ENCODE results near the gene LAMC3. TPM values are rescaled to one million over a fixed set of nuclear protein-coding genes. Genes with fewer than 3 reads are reported as not detected.

Gene LAMC3
- total and polyA plus RNA-seq, 2 experiments from 2014 or later, result 29.5 to 43.4 TPM

DNA sequence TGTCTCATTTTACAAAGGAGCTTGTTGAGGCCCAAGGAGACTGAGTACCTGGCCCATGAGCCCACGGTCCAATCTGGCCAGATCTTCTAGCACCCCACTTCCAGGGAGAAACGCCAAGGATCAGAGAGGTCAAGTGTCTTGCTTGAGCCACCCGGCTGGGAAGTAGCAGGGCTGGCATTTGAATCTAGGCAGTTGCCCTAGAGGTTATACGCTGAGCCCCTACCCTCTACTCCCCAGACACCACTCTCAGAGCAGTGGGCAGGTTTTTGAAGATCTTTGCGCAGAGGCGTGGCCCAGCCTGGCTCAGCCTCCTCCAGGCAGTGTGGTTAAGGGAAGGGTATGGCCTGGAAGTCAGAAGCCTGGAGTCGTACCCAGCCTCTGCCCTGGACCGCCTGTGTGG is 110.6 kb downstream of the LAMC3 start:
- H3K27ac ChIP-seq, result no peak overlapping the region
- H3K4me1 ChIP-seq (ENCODE audit: insufficient read depth), result peaks cover 3% of the 10 kb centered on the region
- WGBS (ENCODE audit: low lambda C conversion rate, missing lambda C conversion rate), result 99% methylated on average over 8 of the region's 8 CpGs
- H3K27me3 ChIP-seq, result no peaks in the 10 kb centered on the region
- no peak overlapping the region for H2AFZ ChIP-seq
- no peak for DNase-seq (ENCODE audit: low spot score)
- no peak overlapping the region for H3K4me3 ChIP-seq
- TF ChIP-seq EZH2phosphoT487 (IDR thresholded peaks at IDR 0.05; ENCODE audit: low read depth, severe bottlenecking, unreplicated experiment) (no peak), EZH2 (IDR thresholded peaks at IDR 0.05; ENCODE audit: borderline replicate concordance) (no peak)
- TF ChIP-seq, protein P1, sequence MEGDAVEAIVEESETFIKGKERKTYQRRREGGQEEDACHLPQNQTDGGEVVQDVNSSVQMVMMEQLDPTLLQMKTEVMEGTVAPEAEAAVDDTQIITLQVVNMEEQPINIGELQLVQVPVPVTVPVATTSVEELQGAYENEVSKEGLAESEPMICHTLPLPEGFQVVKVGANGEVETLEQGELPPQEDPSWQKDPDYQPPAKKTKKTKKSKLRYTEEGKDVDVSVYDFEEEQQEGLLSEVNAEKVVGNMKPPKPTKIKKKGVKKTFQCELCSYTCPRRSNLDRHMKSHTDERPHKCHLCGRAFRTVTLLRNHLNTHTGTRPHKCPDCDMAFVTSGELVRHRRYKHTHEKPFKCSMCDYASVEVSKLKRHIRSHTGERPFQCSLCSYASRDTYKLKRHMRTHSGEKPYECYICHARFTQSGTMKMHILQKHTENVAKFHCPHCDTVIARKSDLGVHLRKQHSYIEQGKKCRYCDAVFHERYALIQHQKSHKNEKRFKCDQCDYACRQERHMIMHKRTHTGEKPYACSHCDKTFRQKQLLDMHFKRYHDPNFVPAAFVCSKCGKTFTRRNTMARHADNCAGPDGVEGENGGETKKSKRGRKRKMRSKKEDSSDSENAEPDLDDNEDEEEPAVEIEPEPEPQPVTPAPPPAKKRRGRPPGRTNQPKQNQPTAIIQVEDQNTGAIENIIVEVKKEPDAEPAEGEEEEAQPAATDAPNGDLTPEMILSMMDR (IDR thresholded peaks at IDR 0.05; ENCODE audit: poor library complexity), result no peak
- no peaks in the 10 kb centered on the region for H3K9me3 ChIP-seq (ENCODE audit: low read depth)
- no peak overlapping the region for H3K4me2 ChIP-seq
- H4K20me1 ChIP-seq (ENCODE audit: insufficient read depth, poor library complexity, severe bottlenecking), result no peaks in the 10 kb centered on the region
- H3K79me2 ChIP-seq, result no peaks in the 10 kb centered on the region
- no peaks in the 10 kb centered on the region for H3K36me3 ChIP-seq (replicated peaks; ENCODE audit: insufficient read depth, low read depth)
- no peaks in the 10 kb centered on the region for H3K9me2 ChIP-seq (replicated peaks; ENCODE audit: insufficient read depth)

DNA sequence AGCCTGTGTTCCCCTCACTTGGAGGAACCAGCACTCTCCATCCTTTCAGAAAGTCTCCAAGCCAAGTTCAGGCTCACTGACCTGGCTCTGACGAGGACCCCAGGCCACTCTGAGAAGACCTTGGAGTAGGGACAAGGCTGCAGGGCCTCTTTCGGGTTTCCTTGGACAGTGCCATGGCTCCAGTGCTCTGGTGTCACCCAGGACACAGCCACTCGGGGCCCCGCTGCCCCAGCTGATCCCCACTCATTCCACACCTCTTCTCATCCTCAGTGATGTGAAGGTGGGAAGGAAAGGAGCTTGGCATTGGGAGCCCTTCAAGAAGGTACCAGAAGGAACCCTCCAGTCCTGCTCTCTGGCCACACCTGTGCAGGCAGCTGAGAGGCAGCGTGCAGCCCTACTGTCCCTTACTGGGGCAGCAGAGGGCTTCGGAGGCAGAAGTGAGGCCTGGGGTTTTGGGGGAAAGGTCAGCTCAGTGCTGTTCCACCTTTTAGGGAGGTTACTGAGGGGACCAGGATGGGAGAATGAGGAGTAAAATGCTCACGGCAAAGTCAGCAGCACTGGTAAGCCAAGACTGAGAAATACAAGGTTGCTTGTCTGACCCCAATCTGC is 111.8 kb downstream of the LAMC3 start:
- TF ChIP-seq EZH2phosphoT487 (IDR thresholded peaks at IDR 0.05; ENCODE audit: low read depth, severe bottlenecking, unreplicated experiment) (no peak), EZH2 (IDR thresholded peaks at IDR 0.05; ENCODE audit: borderline replicate concordance) (no peak)
- TF ChIP-seq, protein P1 (IDR thresholded peaks at IDR 0.05; ENCODE audit: poor library complexity), result no peak
- Histone ChIP-seq H3K27ac (no peak overlapping the region), H3K27me3 (no peaks in the 10 kb centered on the region), H3K4me2 (no peak overlapping the region), H3K79me2 (peaks cover under 1% of the 10 kb centered on the region), H3K4me1 (ENCODE audit: insufficient read depth) (peaks cover 5% of the 10 kb centered on the region), H3K4me3 (no peak overlapping the region), H2AFZ (no peak overlapping the region), H4K20me1 (ENCODE audit: insufficient read depth, poor library complexity, severe bottlenecking) (no peaks in the 10 kb centered on the region), H3K36me3 (replicated peaks; ENCODE audit: insufficient read depth, low read depth) (no peaks in the 10 kb centered on the region), H3K9me2 (replicated peaks; ENCODE audit: insufficient read depth) (no peaks in the 10 kb centered on the region), H3K9me3 (ENCODE audit: low read depth) (no peaks in the 10 kb centered on the region)
- 94% methylated on average over 7 of the region's 7 CpGs for WGBS (ENCODE audit: low lambda C conversion rate, missing lambda C conversion rate)
- no peak for DNase-seq (ENCODE audit: low spot score)

DNA sequence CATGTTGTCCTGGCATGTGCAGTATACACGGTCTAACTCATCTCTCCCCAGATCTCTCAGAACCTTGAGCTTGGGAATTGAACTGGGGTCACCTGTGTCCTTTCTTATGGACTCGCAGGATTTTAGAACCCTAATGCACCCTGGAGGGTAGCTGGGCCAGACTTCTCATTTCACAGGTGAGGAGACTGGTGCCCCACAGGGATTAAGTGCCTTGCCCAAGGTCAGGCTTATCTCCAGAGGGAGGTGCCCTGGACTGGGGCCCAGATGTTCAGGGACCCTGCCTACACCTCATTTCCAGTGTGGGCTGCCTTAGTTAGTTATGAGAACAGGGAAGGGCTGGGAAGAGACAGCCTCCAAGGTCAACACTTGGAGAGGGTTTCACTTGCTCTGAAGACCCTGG is 112.4 kb downstream of the LAMC3 start:
- TF ChIP-seq, protein P1 (IDR thresholded peaks at IDR 0.05; ENCODE audit: poor library complexity), result no peak
- no peak for TF ChIP-seq EZH2 (IDR thresholded peaks at IDR 0.05; ENCODE audit: borderline replicate concordance)
- TF ChIP-seq EZH2phosphoT487 (IDR thresholded peaks at IDR 0.05; ENCODE audit: low read depth, severe bottlenecking, unreplicated experiment), result no peak
- Histone ChIP-seq H2AFZ (no peak overlapping the region), H3K79me2 (peaks cover 7% of the 10 kb centered on the region), H3K9me2 (replicated peaks; ENCODE audit: insufficient read depth) (no peaks in the 10 kb centered on the region), H3K9me3 (ENCODE audit: low read depth) (no peaks in the 10 kb centered on the region), H3K27ac (no peak overlapping the region), H3K36me3 (replicated peaks; ENCODE audit: insufficient read depth, low read depth) (no peaks in the 10 kb centered on the region), H3K4me2 (no peak overlapping the region), H3K4me3 (no peak overlapping the region), H3K4me1 (ENCODE audit: insufficient read depth) (peaks cover 7% of the 10 kb centered on the region), H4K20me1 (ENCODE audit: insufficient read depth, poor library complexity, severe bottlenecking) (no peaks in the 10 kb centered on the region), H3K27me3 (no peaks in the 10 kb centered on the region)
- no peak for DNase-seq (ENCODE audit: low spot score)
- WGBS (ENCODE audit: low lambda C conversion rate, missing lambda C conversion rate), result 87% methylated on average over 2 of the region's 2 CpGs
